IMR-90 (cell line): ENCODE results near the gene PPL. TPM values are rescaled to one million over a fixed set of nuclear protein-coding genes. Genes with fewer than 3 reads are reported as not detected.

ENCODE experiments used
- ATAC-seq: fragments of 200-7000 bp; cut with Tn5 transposase; 2 replicates; pipeline ENCODE4 v1.9.1; 2020; ENCODE audit warnings: low read depth, mild to moderate bottlenecking, moderate library complexity
- BruUV-seq: library from RNA; stranded (reverse); fragments of 400-500 nt; replicated peaks from 2 replicates; lab custom pipeline; 2021; lab: Mats Ljungman, UMichigan
- CTCF ChIA-PET: fragments of 300-600 bp; formaldehyde crosslinking; extraction: SDS; loops from one replicate; lab custom pipeline; 2021; ENCODE audit warnings: antibody characterized with exemption; lab: Yijun Ruan, JAX
- POLR2A ChIA-PET: fragments of 300-600 bp; sonication (Branson Sonifier 250); formaldehyde crosslinking; loops from one replicate; lab custom pipeline; 2022; ENCODE audit warnings: antibody characterized with exemption; ENCODE audit not compliant: unreplicated experiment; lab: Charles Lee
- DNase-seq: peaks from one replicate; pipeline ENCODE4 v3.0.0; 2013
- H2AFZ ChIP-seq: replicated peaks from 2 replicates; pipeline ENCODE3; 2013; ENCODE audit warnings: low read length, mild to moderate bottlenecking; ENCODE audit not compliant: poor library complexity
- H2AK5ac ChIP-seq: 2 replicates; pipeline ENCODE4 v1.6.1; 2013; ENCODE audit warnings: low read depth, low read length, inconsistent platforms
- H2AK9ac ChIP-seq: replicated peaks from 2 replicates; pipeline ENCODE3; 2013; ENCODE audit warnings: mild to moderate bottlenecking, low read depth, low read length, moderate library complexity; ENCODE audit not compliant: poor library complexity
- H2BK120ac ChIP-seq: 2 replicates; pipeline ENCODE4 v1.6.1; 2013; ENCODE audit warnings: low read depth, low read length, inconsistent platforms
- H2BK15ac ChIP-seq: 3 replicates; pipeline ENCODE4 v1.6.1; 2013; ENCODE audit warnings: low read depth, low read length, inconsistent platforms
- H2BK20ac ChIP-seq: 2 replicates; pipeline ENCODE4 v1.6.1; 2013; ENCODE audit warnings: low read depth, mild to moderate bottlenecking, inconsistent platforms, low read length, moderate library complexity
- H2BK5ac ChIP-seq: 2 replicates; pipeline ENCODE4 v1.6.1; 2013; ENCODE audit warnings: mild to moderate bottlenecking, low read depth, low read length, inconsistent platforms; ENCODE audit not compliant: poor library complexity, severe bottlenecking
- H3K14ac ChIP-seq: replicated peaks from 2 replicates; pipeline ENCODE4 v1.6.1; 2013; ENCODE audit warnings: low read depth, low read length, inconsistent platforms
- H3K18ac ChIP-seq: 2 replicates; pipeline ENCODE4 v1.6.1; 2013; ENCODE audit warnings: low read depth, low read length, control low read depth
- H3K23ac ChIP-seq: 2 replicates; pipeline ENCODE4 v1.6.1; 2013; ENCODE audit warnings: low read depth, low read length, inconsistent platforms
- H3K27ac ChIP-seq: 2 replicates; pipeline ENCODE4 v1.5.1; 2013; ENCODE audit warnings: mild to moderate bottlenecking, control low read depth, low read length; ENCODE audit not compliant: insufficient read depth
- H3K27me3 ChIP-seq: 2 replicates; pipeline ENCODE4 v1.6.1; 2013; ENCODE audit warnings: low read length; ENCODE audit not compliant: control insufficient read depth, insufficient read depth
- H3K36me3 ChIP-seq: 2 replicates; pipeline ENCODE4 v1.6.1; 2013; ENCODE audit warnings: low read length, mixed read lengths; ENCODE audit not compliant: control insufficient read depth, insufficient read depth
- H3K4ac ChIP-seq: 2 replicates; pipeline ENCODE4 v1.6.1; 2013; ENCODE audit warnings: low read depth, low read length, inconsistent platforms
- H3K4me1 ChIP-seq: 2 replicates; pipeline ENCODE4 v1.6.1; 2013; ENCODE audit warnings: low read length, mixed read lengths; ENCODE audit not compliant: control insufficient read depth, insufficient read depth
- H3K4me2 ChIP-seq: 2 replicates; pipeline ENCODE4 v1.6.1; 2013; ENCODE audit warnings: low read depth, mild to moderate bottlenecking, control low read depth, low read length, moderate library complexity
- H3K4me3 ChIP-seq: 2 replicates; pipeline ENCODE4 v1.5.1; 2013; ENCODE audit warnings: low read depth, mild to moderate bottlenecking, control low read depth, low read length, moderate library complexity; ENCODE audit not compliant: insufficient read depth
- H3K56ac ChIP-seq: 2 replicates; pipeline ENCODE4 v1.6.1; 2013; ENCODE audit warnings: low read length, inconsistent platforms; ENCODE audit not compliant: insufficient read depth; ENCODE audit errors: extremely low read depth
- H3K79me1 ChIP-seq, 2 experiments: 2 replicates each; pipeline ENCODE4 v1.6.1; 2013; ENCODE audit warnings: low read length in 2 of 2, inconsistent platforms in 1 of 2, low read depth in 1 of 2
- H3K9ac ChIP-seq: 2 replicates; pipeline ENCODE4 v1.6.1; 2013; ENCODE audit warnings: low read depth, low read length, control low read depth
- H3K9me1 ChIP-seq: 2 replicates; pipeline ENCODE4 v1.6.1; 2013; ENCODE audit warnings: low read length, inconsistent platforms; ENCODE audit not compliant: insufficient read depth
- H3K9me3 ChIP-seq: 2 replicates; pipeline ENCODE4 v1.6.1; 2013; ENCODE audit warnings: low read length; ENCODE audit not compliant: control insufficient read depth, insufficient read depth
- H4K20me1 ChIP-seq: 2 replicates; pipeline ENCODE4 v1.6.1; 2013; ENCODE audit warnings: low read length, inconsistent platforms; ENCODE audit not compliant: insufficient read depth
- H4K5ac ChIP-seq: 2 replicates; pipeline ENCODE4 v1.6.1; 2013; ENCODE audit warnings: mild to moderate bottlenecking, low read depth, low read length, control low read depth
- H4K8ac ChIP-seq, 2 experiments: 2 replicates each; pipeline ENCODE4 v1.6.1; 2013; ENCODE audit warnings: low read depth in 2 of 2, low read length in 2 of 2, control low read depth in 1 of 2, inconsistent platforms in 1 of 2
- H4K91ac ChIP-seq: 2 replicates; pipeline ENCODE4 v1.6.1; 2013; ENCODE audit warnings: low read depth, low read length, inconsistent platforms; ENCODE audit not compliant: insufficient read depth
- BHLHE40 ChIP-seq: fragments of 150-350 bp; IDR thresholded peaks from 2 replicates; pipeline ENCODE4 v1.6.1; 2016; ENCODE audit warnings: mild to moderate bottlenecking, low read depth, low read length
- CEBPB ChIP-seq: IDR thresholded peaks from 2 replicates; pipeline ENCODE4 v1.6.1; 2012; ENCODE audit warnings: low read depth, low read length, improper control_type of control experiment
- CHD1 ChIP-seq: IDR thresholded peaks from 2 replicates; pipeline ENCODE4 v1.6.1; 2012; ENCODE audit warnings: low read depth, low read length, improper control_type of control experiment
- CTCF ChIP-seq: conservative IDR thresholded peaks from 2 replicates; pipeline ENCODE4 v1.5.1; 2012; ENCODE audit warnings: mild to moderate bottlenecking, low read depth, low read length, improper control_type of control experiment
- FOS ChIP-seq: fragments of 150-350 bp; IDR thresholded peaks from 2 replicates; pipeline ENCODE4 v1.6.1; 2016; ENCODE audit warnings: low read depth, low read length
- MAFK ChIP-seq: IDR thresholded peaks from 2 replicates; pipeline ENCODE4 v1.6.1; 2012; ENCODE audit warnings: low read depth, low read length, improper control_type of control experiment
- MAZ ChIP-seq: IDR thresholded peaks from 2 replicates; pipeline ENCODE4 v1.6.1; 2012; ENCODE audit warnings: low read depth, mild to moderate bottlenecking, low read length, improper control_type of control experiment, moderate library complexity, borderline replicate concordance
- MXI1 ChIP-seq: IDR thresholded peaks from 2 replicates; pipeline ENCODE4 v1.6.1; 2012; ENCODE audit warnings: low read depth, mild to moderate bottlenecking, low read length, moderate library complexity, borderline replicate concordance
- NFE2L2 ChIP-seq: fragments of 150-350 bp; IDR thresholded peaks from 2 replicates; pipeline ENCODE4 v1.6.1; 2016; ENCODE audit warnings: low read depth, mild to moderate bottlenecking, low read length
- POLR2A ChIP-seq: IDR thresholded peaks from 2 replicates; pipeline ENCODE4 v1.6.1; 2012; ENCODE audit warnings: mild to moderate bottlenecking, low read depth, low read length
- RAD21 ChIP-seq: IDR thresholded peaks from 2 replicates; pipeline ENCODE4 v1.6.1; 2012; ENCODE audit warnings: low read length, improper control_type of control experiment
- RCOR1 ChIP-seq: IDR thresholded peaks from 2 replicates; pipeline ENCODE4 v1.6.1; 2012; ENCODE audit warnings: mild to moderate bottlenecking, low read length, improper control_type of control experiment; ENCODE audit not compliant: insufficient replicate concordance
- RFX5 ChIP-seq: IDR thresholded peaks from 2 replicates; pipeline ENCODE4 v1.8.0; 2012; ENCODE audit warnings: low read depth, mild to moderate bottlenecking, low read length, moderate library complexity
- USF2 ChIP-seq: fragments of 150-350 bp; IDR thresholded peaks from 2 replicates; pipeline ENCODE4 v1.6.1; 2017; ENCODE audit warnings: mild to moderate bottlenecking, antibody characterized with exemption, low read length, low read depth
- WGBS, 2 experiments: methylation state at CpG; one replicate each; pipeline versions ENCODE4 v1.1.5 to v1.1.7; 2013; ENCODE audit warnings: missing lambda C conversion rate in 2 of 2; ENCODE audit not compliant: insufficient read length in 1 of 2; ENCODE audit errors: extremely low coverage in 2 of 2; 5-methylcytosine and 5-hydroxymethylcytosine counted together
- dilution Hi-C: fragments of 300-500 bp; cut with HindIII; formaldehyde crosslinking; loops from one replicate; pipeline ENCODE4 v1.14.3; 2018; ENCODE audit warnings: low sequenced_read_pairs; ENCODE audit not compliant: unreplicated experiment
- in situ Hi-C: fragments of 300-500 bp; cut with MboI; formaldehyde crosslinking; loops from 3 replicates; pipeline ENCODE4 v1.14.3; 2019; ENCODE audit warnings: low sequenced_read_pairs, inconsistent platforms, mixed read lengths
- intact Hi-C: fragments of 100-400 bp; cut with micrococcal nuclease; formaldehyde crosslinking; loops from 2 replicates; pipeline ENCODE4 v1.10.0; 2022
- polyA plus RNA-seq, 3 experiments: library from polyadenylated mRNA; depleted of rRNA; stranded (reverse); fragments of >200 nt; gene quantifications; 2 replicates each; pipeline ENCODE4 v1.2.3, GENCODE V29; 2012; ENCODE audit warnings: low replicate concordance in 1 of 3
- total RNA-seq: library from RNA; depleted of rRNA; stranded (reverse); fragments of >200 nt; gene quantifications from 2 replicates; pipeline ENCODE4 v1.2.3, GENCODE V29; 2012

Gene PPL
- total and polyA plus RNA-seq, 2 of the 4 experiments (the other 2 are of a cell fraction), result 0.34 to 0.36 TPM

DNA sequence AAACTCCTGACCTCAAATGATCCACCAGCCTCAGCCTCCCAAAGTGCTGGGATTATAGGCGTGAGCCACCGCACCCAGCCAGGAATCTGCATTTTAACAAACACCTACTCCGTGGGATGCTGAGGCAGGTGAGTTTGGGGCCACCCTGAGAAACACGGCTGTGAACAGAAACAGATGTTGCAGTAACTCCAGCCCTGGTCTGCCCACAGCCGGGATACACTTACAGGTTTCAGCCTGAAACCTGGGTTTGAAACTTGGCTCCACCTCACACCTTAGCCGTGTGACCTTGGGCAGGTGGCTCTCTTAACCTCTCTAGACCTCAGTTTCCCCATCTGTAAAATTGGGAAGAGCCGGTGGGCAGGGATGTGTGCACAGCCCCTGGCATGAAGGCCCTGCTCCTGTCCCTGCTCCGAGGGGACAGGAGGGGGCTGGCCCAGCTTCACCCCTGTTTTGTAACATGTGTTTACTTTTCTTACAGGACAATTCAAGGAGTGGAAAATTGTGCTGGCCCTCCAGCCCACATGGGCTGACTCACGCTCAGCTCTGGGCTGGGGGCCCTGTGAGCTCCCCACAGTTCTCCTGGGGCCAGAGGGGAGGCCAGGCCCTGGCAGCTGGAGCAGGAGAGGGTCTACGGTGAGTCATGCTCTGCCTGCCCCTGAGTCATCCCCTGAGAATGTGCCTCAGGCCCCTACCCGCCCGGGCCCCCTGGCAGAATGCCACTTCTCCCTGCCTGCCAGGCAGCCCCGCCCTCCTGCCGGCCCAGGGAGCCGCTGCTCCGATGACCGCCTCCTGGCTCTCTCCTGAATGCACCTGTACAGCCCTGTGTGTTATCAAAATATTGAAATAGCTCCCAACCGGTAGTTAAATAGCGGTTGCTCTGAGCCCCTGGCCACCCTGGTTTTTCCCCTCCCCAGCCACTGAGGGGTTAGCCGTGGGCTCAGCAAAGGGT is 7.7 kb upstream of the PPL start:
- H4K8ac ChIP-seq, result peak overlapping the region; percentile 18 to 84; a peak in 3 of 4 replicates
- peak overlapping the region; percentile 94 for H2BK20ac ChIP-seq
- BruUV-seq, result no TSS peak
- no peak overlapping the region for H3K4me3 ChIP-seq
- peak; percentile 97 for DNase-seq
- H2AK5ac ChIP-seq, result peak overlapping the region; percentile 95
- ChIA-PET CTCF (no interaction called here), POLR2A (no interaction called here)
- peak overlapping the region; percentile 56 for H3K4me2 ChIP-seq
- peak overlapping the region; percentile 76 for H3K23ac ChIP-seq
- H2AK9ac ChIP-seq, result peak overlapping the region; percentile 97
- peak overlapping the region; percentile 80; the same call in 1 of the 2 replicates for H3K56ac ChIP-seq
- no peaks in the 10 kb centered on the region for H3K9me3 ChIP-seq
- no peaks in the 10 kb centered on the region for H3K36me3 ChIP-seq
- H3K14ac ChIP-seq, result peak overlapping the region; percentile 43
- peaks cover 29% of the 10 kb centered on the region for H3K4me1 ChIP-seq
- WGBS, 2 experiments, result 68% methylated on average over 7 of the region's 20 CpGs; no CpG with 5 or more reads in 1 of the 2 experiments
- peak overlapping the region; percentile 95 for H2BK5ac ChIP-seq
- dilution Hi-C loops, result no loop called here
- H2AFZ ChIP-seq, result peak overlapping the region; percentile 79
- peak overlapping the region; percentile 41 for H4K5ac ChIP-seq
- 0 out of 2 replicates have a peak, but pooled peaks cover 3% of the 10 kb centered on the region for H4K20me1 ChIP-seq
- TF ChIP-seq NFE2L2 (peak; percentile 24; the same call in 1 of the 2 replicates), MAZ (peak; percentile 96), RAD21 (0 out of 2 replicates have a peak, but pooled peaks have one; percentile 8), RFX5 (no peak), RCOR1 (peak; percentile 20), CEBPB (peak; percentile 51; the same call in 1 of the 2 replicates), POLR2A (no peak), MXI1 (peak; percentile 79; the same call in 1 of the 2 replicates), BHLHE40 (peak; percentile 70), MAFK (no peak), CHD1 (no peak), USF2 (0 out of 2 replicates have a peak, but pooled peaks have one; percentile 24), CTCF (no peak), FOS (peak; percentile 99)
- H3K9me1 ChIP-seq, result peaks cover 22% of the 10 kb centered on the region; the same call in 1 of the 2 replicates
- H4K91ac ChIP-seq, result peak overlapping the region; percentile 94
- peak overlapping the region; percentile 82; the same call in 1 of the 3 replicates for H2BK15ac ChIP-seq
- peak overlapping the region; percentile 53 for H3K18ac ChIP-seq
- in situ Hi-C loops, result loop anchor here (10.0 kb wide), 1 partner anchor 60 kb away; no protein-coding TSS in a partner anchor
- intact Hi-C loops, result loop anchor here (5.0 kb wide), 1 partner anchor 62 kb away; no protein-coding TSS in a partner anchor
- peak overlapping the region; percentile 89 for H3K4ac ChIP-seq
- H2BK120ac ChIP-seq, result peak overlapping the region; percentile 96
- no peaks in the 10 kb centered on the region for H3K79me1 ChIP-seq
- H3K27ac ChIP-seq, result peak overlapping the region; percentile 94
- H3K27me3 ChIP-seq, result no peaks in the 10 kb centered on the region
- H3K9ac ChIP-seq, result no peak overlapping the region
- peak; percentile 80 for ATAC-seq
